Activated T-cell treated with anti-CD3 and anti-CD28 coated beads for 24 hours (primary cell): ENCODE measurements around the gene CBARP.

ENCODE experiments used
- DNase-seq: peaks from one replicate; pipeline ENCODE4 v3.0.0-alpha.2; 2020; ENCODE audit warnings: low read depth

The CBARP gene

DNA sequence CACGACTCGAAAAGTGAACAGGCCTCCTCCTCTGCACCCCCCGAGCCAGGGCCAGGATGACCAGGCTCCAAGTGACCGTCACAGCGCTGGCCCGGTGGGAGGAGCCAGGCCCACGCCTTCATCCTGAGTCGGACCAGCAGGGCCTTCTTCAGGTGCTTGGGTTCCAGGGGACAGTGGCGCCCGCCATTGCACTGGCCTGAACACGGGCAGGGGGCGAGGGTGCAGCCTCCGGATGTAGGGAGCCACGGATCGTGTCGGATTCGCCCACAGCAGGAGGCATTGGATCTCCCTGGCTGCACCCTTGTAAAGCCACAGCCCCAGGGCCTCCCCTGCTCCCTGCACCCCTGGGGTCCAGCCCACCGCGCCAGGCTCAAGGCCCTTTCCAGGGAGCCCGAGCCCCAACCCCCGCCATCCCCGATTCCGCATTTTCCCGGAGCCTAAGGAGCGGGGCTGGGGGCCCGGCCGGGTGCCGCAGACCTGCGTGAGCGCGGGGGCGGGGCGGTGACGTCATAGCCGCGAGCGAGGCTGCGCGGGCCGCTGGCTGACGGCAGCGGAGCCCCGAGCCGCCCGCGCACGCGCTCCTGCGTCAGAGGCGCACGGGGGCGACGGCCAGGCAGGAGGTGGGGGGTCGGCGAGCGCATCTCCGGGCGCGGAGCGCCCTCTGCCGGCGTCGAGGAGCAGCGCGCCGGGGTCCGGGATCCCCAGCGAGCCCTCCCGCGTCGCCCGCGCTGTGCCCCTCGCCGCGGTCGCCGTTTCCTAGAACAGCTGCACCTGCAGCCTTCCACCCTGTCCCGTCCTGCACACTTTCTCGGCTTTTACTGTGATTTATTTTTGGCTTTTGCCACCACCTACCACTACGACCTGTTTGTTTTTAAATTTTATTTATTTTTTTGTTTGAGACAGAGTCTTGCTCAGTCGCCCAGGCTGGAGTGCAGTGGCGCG lies 2.3 kb upstream of the CBARP start:
- peak; percentile 91 for DNase-seq

DNA sequence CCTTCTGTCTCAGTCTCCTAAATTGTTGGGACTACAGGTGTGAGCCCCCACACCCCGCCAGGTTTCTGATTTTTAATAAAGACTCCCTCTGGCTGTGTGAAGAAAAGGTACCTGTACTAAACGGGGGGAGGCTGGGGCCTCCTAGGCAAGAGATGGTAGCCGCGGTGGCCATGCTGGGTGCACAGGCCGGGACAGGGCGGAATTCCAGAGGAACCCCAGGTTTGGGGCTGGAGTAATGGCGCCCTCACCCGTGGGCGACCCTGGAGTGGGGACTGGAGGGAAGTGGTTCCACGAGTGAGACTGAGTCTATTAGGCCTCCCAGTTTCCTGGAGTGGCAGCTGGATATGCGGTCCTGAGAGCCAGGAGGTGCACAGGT lies 1.6 kb upstream of the CBARP start:
- no peak for DNase-seq

DNA sequence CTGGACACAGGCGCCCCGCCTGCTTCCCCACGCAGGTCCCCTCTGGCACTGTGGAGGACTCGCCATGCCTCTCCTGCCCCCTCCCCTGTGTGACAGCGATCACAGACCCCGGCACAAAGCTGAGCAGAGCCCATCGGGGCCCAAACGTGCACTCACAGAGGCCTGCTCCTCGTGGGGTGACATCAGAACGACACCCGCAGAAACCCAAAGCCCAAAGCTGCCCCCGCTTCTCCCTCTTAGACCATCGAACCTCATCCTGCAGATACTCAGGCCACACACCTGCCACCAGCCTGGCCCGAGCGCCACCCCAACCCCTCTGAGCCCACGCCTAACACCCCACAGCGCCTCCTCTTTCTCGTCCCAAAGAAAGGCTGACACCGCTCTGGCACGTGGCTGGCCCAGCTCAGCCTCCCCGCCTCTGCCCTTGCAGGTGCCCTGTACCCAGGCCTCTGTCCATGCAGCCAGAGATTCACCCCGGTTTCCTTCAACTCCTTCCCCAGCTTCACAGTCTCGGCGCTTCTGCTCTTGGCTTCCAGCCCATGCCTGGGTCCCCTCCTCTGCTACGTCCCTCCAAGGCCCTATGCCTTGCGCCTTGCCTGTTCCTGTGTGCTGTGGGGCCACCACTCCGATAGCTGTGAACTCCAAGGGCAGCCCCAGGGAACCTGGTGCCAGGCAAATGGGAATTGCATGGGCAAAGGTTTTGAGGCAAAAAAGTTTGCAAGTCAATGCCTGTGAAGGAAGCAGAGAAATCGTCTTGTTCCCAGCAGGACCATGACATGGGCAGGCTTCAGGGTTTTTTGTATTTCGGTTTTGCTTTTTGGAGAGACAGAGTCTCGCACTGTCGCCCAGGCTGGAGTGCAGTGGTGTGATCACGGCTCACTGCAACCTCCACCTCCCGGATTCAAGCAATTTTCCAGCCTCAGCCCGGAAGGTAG lies 831 bp upstream of the CBARP start:
- no peak for DNase-seq

DNA sequence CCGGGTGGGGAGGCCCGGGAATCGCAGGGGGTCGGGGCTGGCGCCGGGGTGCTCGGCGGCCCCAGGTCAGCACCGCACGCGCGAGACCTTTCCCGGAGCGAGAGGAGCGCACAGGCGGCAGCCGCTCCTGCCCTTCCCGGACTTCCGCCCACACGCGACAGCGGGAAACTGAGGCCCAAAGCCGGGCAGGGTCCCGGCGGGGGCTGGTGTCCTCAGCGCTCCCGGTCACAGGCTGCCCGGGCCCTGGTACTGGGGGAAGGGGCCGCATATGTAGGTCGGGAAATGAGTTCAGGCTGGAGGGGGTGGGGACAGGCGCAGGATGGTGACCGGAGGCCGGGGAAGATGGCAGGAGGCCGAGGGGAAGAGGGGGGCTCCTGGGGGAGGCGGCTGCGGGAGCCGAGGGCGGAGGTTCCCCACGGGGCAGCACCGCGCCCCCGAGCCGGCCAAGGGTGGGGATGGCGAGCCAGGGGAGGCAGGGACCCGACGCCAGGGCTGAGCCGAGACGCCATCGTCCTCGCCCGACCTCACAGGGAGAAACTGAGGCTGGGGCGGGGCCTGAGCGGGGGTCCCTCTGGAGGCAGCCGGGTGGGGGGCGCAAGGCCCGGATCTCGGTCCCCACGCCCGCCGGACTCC lies 662 bp downstream of the CBARP start:
- DNase-seq: no peak

DNA sequence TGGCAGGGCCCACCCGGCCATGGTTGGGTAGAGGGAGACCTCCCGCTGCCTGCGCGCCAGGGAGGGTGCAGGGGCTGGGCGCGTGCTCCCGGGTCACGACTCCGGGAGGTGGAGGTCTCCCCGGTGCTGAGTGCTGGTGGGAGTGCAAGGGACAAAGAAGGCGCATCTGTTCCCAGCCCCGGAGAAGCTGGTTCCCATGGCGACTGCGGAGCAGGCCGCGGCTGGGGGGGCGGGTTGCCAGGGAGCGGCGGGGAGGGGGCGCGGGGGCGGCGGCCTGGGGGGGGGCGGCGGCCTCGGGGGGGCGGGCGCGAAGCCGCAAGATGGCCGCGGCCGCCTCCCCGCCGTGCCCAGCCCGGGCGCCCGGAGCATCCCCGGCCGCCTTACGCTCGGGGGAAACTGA lies 1.2 kb downstream of the CBARP start:
- no peak for DNase-seq

DNA sequence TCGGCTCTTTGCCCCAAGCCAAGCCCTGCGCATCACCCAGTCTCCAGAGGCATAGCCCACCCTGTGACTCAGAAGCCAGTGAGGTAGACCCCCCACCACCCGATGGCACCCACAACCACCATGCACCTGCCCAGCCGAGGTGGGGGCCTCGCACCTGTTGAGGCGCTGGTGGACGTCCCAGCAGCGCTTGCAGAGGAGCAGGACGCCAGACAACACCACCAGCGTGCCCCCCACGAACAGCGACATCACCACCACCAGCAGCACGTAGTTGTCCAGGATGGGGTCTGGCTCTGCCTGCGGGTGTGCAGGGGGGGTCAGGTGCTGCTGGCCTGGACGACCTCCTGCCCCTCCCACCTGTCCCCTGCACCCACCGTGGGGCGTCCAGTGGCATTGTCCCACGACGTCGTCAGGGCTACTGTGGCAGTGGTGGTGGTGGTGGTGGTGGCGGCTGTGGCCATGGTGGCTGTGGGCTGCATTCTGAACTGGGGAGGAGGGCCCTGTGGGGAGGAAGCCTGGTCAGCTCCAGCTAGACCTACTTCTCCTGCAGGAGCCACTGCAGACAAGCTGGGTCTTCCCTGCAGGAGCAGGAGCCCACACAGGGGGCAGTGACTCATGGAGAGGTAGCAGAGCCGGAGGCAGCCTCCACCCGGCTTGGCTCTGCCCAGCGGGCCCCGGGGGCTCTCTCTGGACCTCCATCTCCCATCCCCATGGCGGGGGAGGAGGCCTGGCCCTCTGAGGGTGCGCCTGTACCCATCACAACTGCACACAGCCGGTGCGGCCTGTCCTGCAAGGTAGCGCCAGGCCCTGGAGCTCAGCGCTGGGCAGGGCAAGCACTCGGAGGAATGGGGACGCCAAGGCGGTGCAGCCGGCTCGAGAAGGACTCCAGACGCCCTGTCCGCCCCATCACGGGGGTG lies 1.9 kb downstream of the CBARP start:
- no peak for DNase-seq

DNA sequence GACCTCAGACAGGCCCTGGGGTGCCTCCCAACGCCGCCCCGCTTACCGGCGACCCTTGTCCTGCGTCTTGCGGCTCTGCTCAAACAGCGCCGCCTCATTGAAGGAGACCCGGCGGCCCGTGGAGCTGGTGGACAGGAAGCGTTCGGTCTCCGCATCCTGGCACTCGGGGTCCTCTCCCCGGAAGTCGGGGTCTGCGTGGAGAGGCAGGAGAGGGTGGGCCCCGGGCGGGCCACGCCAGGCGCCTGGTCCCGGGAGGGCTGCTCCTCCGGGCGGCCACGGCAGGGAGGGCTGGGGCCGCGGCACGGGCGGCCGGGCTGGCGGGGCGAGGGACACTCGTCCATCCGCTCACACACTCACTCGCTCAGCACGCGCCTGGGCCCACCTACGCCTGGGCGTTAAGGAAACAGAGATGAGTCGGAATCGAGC lies 2.8 kb downstream of the CBARP start:
- no peak for DNase-seq

DNA sequence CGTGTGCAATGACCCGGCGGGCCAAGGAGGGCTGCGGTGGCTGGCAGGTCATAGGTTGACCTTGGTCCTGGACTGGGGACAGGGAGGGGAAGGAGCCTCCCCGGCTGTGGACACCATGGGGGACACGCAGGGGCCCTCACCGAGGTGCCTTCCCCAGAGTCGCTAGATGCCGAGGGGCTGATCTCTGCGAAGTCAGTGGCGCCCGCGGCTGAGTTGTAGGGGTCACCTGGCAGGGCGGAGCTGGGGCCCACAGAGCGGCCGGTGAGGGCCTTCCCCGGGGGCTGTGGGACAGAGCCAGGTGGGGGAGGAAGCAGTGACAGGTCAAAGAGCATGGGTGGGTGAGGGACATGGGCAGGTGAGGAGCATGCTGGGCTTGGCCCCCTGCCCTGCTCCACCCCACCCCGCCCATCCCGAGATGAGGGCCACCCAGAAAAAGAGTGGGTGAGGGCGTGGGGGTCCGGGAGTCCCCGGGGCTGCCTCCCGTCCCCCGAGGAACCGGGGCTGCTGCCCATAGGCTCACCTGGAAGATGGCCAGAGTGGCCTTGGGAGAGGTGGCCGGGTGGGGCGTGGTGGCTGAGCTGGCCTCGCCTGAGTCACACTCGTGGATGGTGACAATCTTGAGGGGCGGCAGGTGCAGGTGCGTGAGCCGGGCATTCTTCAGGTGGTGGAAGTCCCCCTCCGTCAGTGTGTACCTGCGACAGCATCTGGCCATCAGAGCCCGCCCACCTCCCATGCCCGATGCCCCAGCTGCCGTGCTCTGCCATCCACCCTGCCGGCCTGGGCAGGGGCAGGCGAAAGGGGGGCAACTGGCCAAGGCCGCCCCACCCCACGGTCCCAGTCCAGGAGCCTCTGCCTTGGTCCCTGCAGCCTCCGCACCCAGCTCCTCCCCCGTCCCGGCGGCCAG lies 3.5 kb downstream of the CBARP start:
- no peak for DNase-seq

DNA sequence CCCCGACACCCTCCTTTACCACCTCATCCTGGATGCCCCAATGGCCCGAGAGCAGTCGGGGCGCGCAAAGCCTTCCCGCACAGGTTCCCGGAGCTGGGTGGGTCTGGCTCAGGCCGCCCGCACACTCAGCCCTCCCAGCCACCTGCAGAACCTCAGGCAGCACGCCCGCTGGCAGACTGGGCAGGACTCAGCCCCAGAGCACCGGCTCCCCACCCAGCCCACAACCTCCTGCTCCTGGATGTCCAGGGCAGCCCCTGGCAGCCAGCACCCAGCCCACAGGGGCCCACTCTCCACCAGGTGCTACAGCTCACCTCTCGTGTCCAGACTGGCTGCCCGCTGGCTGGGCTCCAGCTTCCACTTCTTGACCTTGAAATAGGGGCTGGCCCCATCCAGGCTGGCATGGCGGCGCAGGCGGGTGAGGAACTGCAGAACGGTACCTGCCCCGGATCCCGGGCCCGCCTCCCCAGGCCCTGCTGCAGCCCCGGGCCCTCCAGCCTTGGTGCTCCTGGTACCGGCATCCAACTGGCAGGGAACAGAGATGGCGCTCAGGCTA lies 4.6 kb downstream of the CBARP start:
- no peak for DNase-seq

DNA sequence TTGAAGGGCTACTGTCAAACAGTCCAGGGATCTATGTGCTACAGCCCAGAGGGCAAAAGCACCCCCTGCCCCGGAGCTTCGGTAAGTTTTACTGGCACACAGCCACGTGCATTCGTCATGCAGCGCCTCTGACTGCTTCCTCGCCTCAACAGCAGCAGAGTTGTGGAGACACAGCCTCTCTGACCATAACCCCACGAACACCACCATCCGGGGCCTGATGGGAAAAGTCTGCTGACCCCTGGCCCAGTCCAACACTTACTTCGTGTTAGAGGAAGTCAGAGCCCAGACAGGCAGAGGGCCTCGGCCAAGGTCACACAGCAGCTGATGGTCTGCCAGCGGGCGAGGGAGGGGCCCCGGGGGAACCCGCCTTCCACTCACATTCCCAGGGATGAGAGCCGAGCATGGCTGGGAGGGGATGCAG lies 5.1 kb downstream of the CBARP start:
- no peak for DNase-seq

DNA sequence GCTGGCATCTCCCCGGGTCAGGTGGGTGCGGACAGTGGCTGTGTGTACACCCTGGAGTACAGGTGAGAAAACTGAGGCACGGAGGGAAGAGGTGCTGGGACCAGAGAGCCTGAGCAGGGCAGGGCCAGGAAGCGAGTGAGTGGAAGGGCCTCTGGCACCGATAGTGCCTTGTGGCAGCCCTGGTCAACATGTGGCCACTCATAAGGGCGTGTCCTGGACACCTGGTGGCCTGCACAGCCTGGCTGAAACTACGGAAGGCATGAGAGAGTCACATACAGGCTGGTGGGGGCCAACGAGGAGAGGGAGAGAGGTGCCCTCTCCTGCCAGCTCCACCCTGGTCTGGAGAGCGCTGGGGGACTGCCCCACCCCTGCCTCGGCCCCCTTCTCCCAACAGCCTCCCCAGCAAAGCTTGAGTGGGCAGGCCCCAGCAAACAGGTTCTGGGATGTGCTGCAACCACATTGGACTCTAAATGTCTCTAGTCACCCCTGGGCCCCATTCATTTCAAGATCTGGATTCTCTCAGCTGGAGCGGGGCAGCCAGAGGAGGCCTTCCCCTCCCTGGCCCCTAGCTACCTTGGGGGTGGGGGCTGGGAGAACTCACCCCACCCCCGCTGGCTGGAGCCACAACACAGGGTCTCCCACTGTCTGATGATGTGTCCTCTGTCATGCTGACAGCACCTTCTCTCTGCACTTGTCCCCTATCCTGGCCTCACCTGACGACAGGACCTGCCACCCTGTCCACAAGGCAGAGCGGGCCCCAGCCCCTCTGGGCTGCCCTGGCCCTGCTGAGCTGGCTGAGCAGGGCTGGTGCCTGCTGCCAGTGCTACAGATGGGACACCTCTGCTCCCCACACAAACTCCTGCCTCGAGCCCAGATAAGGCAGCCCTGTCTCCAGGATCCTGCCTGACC lies 5.8 kb downstream of the CBARP start:
- no peak for DNase-seq

DNA sequence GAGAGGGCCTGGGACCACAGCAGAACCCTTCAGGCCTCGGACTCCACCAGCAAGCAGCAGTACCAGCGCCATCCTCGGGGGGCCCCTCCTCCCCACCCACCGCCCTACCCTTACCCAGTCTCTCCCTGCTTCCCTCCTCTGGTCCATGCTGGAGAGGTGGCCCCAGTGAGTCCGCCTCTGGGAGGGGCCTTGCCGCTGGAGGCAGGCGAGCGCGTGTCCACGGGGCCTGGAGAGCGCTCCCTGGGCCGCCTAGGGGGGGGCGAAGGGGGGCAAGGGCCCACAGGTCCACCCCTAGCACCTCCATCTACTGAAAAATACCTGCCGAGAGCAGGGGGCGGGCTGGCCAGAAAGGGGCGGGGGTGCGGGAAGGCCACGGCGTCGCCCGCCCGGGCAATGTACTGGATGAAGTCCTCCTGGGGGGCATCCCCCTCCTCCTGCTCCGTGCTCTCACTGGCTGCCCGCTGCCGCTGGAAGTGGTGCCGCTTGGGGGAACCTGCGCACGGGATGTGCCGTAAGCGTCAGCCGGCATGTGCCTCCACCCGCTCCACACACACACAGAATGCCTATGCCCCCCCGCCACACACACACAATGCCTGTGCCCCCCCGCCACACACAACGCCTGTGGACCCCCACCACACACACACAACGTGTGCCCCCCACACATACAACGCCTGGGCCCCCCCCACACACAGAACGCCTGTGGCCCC lies 6.9 kb downstream of the CBARP start:
- no peak for DNase-seq

DNA sequence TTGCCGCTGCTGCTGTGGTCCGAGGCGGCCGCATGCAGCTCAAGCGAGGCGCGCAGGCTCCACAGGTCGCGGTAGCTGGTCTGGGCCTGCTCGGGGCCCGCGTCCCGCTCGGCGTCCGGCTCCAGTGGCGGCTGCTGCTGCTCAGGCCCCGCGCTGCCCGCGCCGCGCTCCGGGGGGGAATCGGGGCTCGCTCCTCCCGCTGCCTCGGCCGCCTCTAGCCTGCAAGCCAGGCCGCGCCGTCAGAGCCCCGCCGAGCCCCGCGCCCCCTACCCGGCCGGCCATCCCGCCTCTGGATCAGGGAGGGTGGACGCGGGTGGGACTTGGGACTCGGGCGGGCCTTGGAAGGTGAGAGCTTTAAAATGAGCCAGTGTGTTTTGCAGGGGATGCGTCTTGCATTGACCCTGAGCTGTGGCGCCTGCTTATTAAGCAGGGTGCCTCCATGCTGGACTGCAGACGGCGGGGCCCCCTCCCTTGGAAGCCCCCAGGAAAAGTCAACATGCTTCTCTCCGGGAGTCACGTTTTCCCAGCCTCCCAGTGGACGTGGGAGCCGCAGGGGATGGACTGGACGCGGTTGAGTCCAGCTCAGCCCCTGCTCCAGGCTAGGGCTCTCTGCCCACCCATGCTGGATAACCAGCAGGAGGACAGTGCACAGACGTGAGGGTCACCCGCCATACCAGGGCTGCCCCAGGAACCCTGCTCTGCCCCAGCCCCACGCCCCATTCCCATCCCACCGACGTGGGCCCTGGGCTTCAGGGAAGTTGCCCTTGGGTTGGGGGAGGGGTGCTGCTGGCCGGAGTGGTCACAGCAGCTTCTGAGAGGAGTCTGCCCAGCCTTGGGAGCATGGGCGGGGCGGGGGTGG lies 7.7 kb downstream of the CBARP start:
- no peak for DNase-seq

DNA sequence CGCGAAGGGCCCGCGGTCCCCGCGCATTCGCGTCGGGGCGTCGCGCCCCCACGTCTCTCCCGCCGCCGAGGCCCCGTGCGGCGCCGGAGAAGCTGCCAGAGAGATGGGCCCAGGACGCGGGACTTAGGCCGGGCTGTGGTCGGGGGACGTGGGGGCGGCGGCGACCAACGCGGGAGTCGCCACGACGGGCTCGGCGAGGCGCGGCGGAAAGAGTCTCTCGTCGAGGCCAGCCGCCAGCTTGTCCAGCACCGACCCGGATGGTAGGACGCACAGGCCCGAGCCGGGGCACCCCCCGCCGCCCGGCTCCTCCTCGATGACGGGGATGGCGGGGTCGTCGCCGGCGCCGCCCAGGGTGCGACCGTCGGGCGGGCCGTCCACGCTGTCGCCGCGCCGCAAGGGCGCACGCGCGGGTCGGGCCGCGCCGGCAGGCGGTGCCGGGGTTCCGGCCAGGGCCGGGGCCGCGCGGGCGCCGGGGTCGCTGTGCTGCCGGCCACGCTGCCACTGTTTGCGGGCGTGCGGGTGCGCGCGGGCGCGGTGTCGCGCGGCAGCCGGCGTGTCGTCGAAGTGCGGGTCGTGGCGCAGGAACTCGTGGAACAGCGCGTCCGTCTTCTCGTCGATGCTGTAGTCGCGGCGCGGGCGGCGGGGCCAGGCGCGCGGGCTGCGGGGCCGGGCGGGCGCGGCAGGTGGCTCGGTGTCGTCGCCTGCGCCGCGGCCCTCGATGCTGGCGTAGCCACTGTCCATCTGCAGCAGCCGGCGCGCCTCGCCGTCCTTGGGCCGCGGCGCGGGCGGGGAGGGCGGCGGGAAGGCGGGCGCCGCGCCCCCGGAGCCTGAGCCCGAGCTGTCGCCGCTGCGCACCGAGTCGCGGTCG lies 8.5 kb downstream of the CBARP start:
- DNase-seq: no peak

DNA sequence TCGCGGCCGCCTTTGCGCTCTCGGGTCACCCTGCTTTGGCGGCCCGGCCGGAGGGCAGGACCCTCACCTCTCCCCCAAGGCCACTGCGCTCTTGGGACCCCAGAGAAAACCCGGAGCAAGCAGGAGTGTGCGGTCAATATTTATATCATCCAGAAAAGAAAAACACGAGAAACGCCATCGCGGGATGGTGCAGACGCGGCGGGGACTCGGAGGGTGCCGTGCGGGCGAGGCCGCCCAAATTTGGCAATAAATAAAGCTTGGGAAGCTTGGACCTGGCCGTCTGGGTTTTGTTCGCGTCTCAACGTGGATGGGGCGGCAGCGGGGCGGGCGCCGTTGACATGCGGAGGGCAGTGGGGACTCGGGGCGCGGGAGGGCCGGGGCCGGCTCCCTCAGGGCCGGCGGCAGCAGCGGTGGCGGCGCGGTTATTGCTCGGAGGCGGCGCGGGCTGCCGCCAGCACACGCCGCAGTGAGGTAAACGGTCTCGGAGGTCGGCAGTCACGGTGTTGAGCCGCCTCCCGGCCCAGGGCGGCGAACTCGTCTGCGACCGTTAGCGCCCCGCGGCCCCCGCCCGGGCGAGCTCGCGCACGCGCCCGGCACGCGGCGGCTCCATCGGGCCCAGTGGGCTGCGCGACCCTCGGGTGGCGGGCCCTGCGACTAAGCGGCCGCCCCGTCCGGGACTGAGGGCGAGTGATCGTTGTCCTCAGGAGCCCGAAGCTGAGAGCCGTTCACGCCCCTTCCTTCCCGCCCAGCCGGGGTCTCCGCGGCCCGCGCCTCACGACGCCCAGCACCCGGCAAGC lies 9.4 kb downstream of the CBARP start:
- DNase-seq: no peak
